ENCODE results near the gene SLC2A13. TPM values are rescaled to one million over a fixed set of nuclear protein-coding genes. Genes with fewer than 3 reads are reported as not detected.

The SLC2A13 gene
- total and polyA plus RNA-seq, 10 of the 15 experiments (the other 5 are each of a cell fraction or from before 2014, with no cell fraction given): 0.05 to 3.7 (median 0.25) TPM

GRCh38 chr12:39915249-39915648 is 190.6 kb downstream of the SLC2A13 start:
- no TSS peak for BruUV-seq (replicated peaks)
- Histone ChIP-seq H3K4me1 (ENCODE audit: control insufficient read depth, insufficient read depth, low read length) (no peaks in the 10 kb centered on the region), H3K9ac (ENCODE audit: control insufficient read depth, insufficient read depth, low read length) (no peak overlapping the region), H2AFZ (ENCODE audit: control insufficient read depth, low read depth, low read length) (no peak overlapping the region), H3K79me2 (ENCODE audit: control insufficient read depth, insufficient read depth, low read length) (no peaks in the 10 kb centered on the region), H3K36me3 (ENCODE audit: control insufficient read depth in 2 of 2, insufficient read depth in 2 of 2, low read length in 1 of 2) (no peaks in the 10 kb centered on the region), H3K9me3 (replicated peaks; ENCODE audit: control insufficient read depth, insufficient read depth, low read length) (no peaks in the 10 kb centered on the region), H3K27me3 (replicated peaks in 1 of 2; ENCODE audit: control insufficient read depth in 2 of 2, insufficient read depth in 2 of 2, low read length in 1 of 2) (no peaks in the 10 kb centered on the region), H3K4me2 (ENCODE audit: control insufficient read depth, insufficient read depth) (no peak overlapping the region), H3K27ac (ENCODE audit: control insufficient read depth, insufficient read depth) (no peak overlapping the region), H4K20me1 (ENCODE audit: control insufficient read depth, insufficient read depth) (no peaks in the 10 kb centered on the region), H3K4me3 (no peak overlapping the region)
- CTCF ChIA-PET: no interaction called here
- RAD21 ChIA-PET (ENCODE audit: unreplicated experiment): no interaction called here
- SMC1A ChIA-PET (ENCODE audit: uncharacterized antibody, unreplicated experiment): no interaction called here
- WGBS (ENCODE audit: insufficient coverage, insufficient replicate concordance, low lambda C conversion rate, missing lambda C conversion rate): 46% methylated on average over 3 of the region's 3 CpGs
- POLR2A ChIA-PET: no interaction called here
- no peak for FAIRE-seq
- ATAC-seq: no peak
- intact Hi-C loops (cut with micrococcal nuclease; ENCODE audit: unreplicated experiment) (no loop called here), in situ Hi-C loops (cut with MboI) (no loop called here)
- no peak for DNase-seq (ENCODE audit: low read depth, low spot score)
- TF ChIP-seq FOS (IDR thresholded peaks at IDR 0.05; ENCODE audit: borderline replicate concordance, extremely low read depth, insufficient read length) (no peak), EED (IDR thresholded peaks at IDR 0.05; ENCODE audit: low read depth) (no peak), SREBF1 (IDR thresholded peaks at IDR 0.05; ENCODE audit: low read length) (no peak)

GRCh38 chr12:39912211-39912980 is 193.5 kb downstream of the SLC2A13 start:
- no peak overlapping the region for H3K4me3 ChIP-seq
- no peak for FAIRE-seq
- POLR2A ChIA-PET: no interaction called here
- H3K79me2 ChIP-seq (ENCODE audit: control insufficient read depth, insufficient read depth, low read length): no peaks in the 10 kb centered on the region
- ATAC-seq: no peak
- no peaks in the 10 kb centered on the region for H4K20me1 ChIP-seq (ENCODE audit: control insufficient read depth, insufficient read depth)
- H3K27ac ChIP-seq (ENCODE audit: control insufficient read depth, insufficient read depth): no peak overlapping the region
- SMC1A ChIA-PET (ENCODE audit: uncharacterized antibody, unreplicated experiment): interaction anchor here (1.0 to 1.9 kb wide), 2 partner anchors 19 to 191 kb away, joined by 3 to 6 read pairs; no protein-coding TSS in a partner anchor
- no peak overlapping the region for H3K9ac ChIP-seq (ENCODE audit: control insufficient read depth, insufficient read depth, low read length)
- CTCF ChIA-PET: interaction anchor here (1.7 kb wide), 1 partner anchor 79 kb away, joined by 6 read pairs; no protein-coding TSS in a partner anchor
- H3K36me3 ChIP-seq (ENCODE audit: control insufficient read depth in 2 of 2, insufficient read depth in 2 of 2, low read length in 1 of 2): no peaks in the 10 kb centered on the region
- in situ Hi-C loops (cut with MboI): no loop called here
- no TSS peak for BruUV-seq (replicated peaks)
- intact Hi-C loops (cut with micrococcal nuclease; ENCODE audit: unreplicated experiment): no loop called here
- no peaks in the 10 kb centered on the region for H3K27me3 ChIP-seq (replicated peaks in 1 of 2; ENCODE audit: control insufficient read depth in 2 of 2, insufficient read depth in 2 of 2, low read length in 1 of 2)
- no peak overlapping the region for H2AFZ ChIP-seq (ENCODE audit: control insufficient read depth, low read depth, low read length)
- H3K4me1 ChIP-seq (ENCODE audit: control insufficient read depth, insufficient read depth, low read length): no peaks in the 10 kb centered on the region
- no peaks in the 10 kb centered on the region for H3K9me3 ChIP-seq (replicated peaks; ENCODE audit: control insufficient read depth, insufficient read depth, low read length)
- no peak for DNase-seq (ENCODE audit: low read depth, low spot score)
- no peak overlapping the region for H3K4me2 ChIP-seq (ENCODE audit: control insufficient read depth, insufficient read depth)
- RAD21 ChIA-PET (ENCODE audit: unreplicated experiment): no interaction called here
- WGBS (ENCODE audit: insufficient coverage, insufficient replicate concordance, low lambda C conversion rate, missing lambda C conversion rate): 57% methylated on average over 7 of the region's 7 CpGs
- no peak for TF ChIP-seq ZNF687 (IDR thresholded peaks at IDR 0.05)
- no peak for TF ChIP-seq BACH1 (IDR thresholded peaks at IDR 0.05; ENCODE audit: borderline replicate concordance)
- no peak for TF ChIP-seq SIX5 (IDR thresholded peaks at IDR 0.05; ENCODE audit: low read depth, low read length, severe bottlenecking)
- no peak for TF ChIP-seq TCF12 (IDR thresholded peaks at IDR 0.05; ENCODE audit: low read depth, low read length)
- TF ChIP-seq, protein P1, sequence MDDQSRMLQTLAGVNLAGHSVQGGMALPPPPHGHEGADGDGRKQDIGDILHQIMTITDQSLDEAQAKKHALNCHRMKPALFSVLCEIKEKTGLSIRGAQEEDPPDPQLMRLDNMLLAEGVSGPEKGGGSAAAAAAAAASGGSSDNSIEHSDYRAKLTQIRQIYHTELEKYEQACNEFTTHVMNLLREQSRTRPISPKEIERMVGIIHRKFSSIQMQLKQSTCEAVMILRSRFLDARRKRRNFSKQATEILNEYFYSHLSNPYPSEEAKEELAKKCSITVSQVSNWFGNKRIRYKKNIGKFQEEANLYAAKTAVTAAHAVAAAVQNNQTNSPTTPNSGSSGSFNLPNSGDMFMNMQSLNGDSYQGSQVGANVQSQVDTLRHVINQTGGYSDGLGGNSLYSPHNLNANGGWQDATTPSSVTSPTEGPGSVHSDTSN (IDR thresholded peaks at IDR 0.05; ENCODE audit: insufficient replicate concordance, low read depth, low read length): no peak
- TF ChIP-seq, protein P2, sequence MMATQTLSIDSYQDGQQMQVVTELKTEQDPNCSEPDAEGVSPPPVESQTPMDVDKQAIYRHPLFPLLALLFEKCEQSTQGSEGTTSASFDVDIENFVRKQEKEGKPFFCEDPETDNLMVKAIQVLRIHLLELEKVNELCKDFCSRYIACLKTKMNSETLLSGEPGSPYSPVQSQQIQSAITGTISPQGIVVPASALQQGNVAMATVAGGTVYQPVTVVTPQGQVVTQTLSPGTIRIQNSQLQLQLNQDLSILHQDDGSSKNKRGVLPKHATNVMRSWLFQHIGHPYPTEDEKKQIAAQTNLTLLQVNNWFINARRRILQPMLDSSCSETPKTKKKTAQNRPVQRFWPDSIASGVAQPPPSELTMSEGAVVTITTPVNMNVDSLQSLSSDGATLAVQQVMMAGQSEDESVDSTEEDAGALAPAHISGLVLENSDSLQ (IDR thresholded peaks at IDR 0.05): no peak
- no peak for TF ChIP-seq SMAD1 (IDR thresholded peaks at IDR 0.05; ENCODE audit: low read depth, partially characterized antibody)
- no peak for TF ChIP-seq IKZF2 (IDR thresholded peaks at IDR 0.05)

All from GM12878 (cell line).